ENCODE results near the gene TFPT. TPM values are rescaled to one million over a fixed set of nuclear protein-coding genes. Genes with fewer than 3 reads are reported as not detected.

The TFPT gene
- total and polyA plus RNA-seq, 2 of the 13 experiments (the other 11 are each of a cell fraction or from before 2014, with no cell fraction given), result 8.4 to 10.7 TPM

DNA sequence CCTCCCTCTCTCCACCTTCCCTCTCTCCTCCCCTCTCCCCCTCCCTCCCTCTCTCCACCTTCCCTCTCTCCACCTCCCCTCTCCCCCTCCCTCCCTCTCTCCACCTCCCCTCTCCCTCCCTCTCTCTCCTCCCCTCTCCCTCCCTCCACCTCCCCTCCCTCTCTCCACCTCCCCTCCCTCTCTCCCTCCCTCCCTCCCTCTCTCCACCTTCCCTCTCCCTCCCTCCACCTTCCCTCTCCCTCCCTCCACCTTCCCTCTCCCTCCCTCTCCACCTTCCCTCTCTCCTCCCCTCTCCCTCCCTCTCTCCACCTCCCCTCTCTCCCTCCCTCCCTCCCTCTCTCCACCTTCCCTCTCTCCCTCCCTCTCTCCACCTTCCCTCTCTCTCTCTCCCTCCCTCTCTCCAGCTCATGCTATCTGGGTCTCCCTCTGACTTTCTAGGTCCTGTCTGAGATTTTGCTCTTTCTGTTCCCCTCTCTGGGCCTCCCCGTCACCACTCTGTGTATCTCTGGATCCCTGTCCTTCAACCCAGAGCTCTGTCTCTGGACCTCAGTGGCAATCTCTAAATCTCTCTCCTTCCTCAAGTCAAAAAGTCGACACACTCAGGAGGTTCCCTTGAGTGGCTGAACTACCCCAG, 18.6 kb upstream of the TFPT start (continued):
- TF ChIP-seq, protein P1, sequence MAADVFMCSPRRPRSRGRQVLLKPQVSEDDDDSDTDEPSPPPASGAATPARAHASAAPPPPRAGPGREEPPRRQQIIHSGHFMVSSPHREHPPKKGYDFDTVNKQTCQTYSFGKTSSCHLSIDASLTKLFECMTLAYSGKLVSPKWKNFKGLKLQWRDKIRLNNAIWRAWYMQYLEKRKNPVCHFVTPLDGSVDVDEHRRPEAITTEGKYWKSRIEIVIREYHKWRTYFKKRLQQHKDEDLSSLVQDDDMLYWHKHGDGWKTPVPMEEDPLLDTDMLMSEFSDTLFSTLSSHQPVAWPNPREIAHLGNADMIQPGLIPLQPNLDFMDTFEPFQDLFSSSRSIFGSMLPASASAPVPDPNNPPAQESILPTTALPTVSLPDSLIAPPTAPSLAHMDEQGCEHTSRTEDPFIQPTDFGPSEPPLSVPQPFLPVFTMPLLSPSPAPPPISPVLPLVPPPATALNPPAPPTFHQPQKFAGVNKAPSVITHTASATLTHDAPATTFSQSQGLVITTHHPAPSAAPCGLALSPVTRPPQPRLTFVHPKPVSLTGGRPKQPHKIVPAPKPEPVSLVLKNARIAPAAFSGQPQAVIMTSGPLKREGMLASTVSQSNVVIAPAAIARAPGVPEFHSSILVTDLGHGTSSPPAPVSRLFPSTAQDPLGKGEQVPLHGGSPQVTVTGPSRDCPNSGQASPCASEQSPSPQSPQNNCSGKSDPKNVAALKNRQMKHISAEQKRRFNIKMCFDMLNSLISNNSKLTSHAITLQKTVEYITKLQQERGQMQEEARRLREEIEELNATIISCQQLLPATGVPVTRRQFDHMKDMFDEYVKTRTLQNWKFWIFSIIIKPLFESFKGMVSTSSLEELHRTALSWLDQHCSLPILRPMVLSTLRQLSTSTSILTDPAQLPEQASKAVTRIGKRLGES (CRISPR knock-in tag; IDR thresholded peaks at IDR 0.05; ENCODE audit: borderline replicate concordance), result no peak
- TF ChIP-seq ZNF207 (IDR thresholded peaks at IDR 0.05; ENCODE audit: borderline replicate concordance) (no peak), MBNL3 (CRISPR knock-in tag; conservative IDR thresholded peaks at IDR 0.05) (no peak), SOX6 (IDR thresholded peaks at IDR 0.05) (no peak), SOX6 (CRISPR knock-in tag; IDR thresholded peaks at IDR 0.05) (no peak), XBP1 (CRISPR knock-in tag; IDR thresholded peaks at IDR 0.05) (no peak), SRSF9 (IDR thresholded peaks at IDR 0.05; ENCODE audit: borderline replicate concordance, insufficient read depth, low read depth, low read length, poor library complexity, severe bottlenecking) (no peak), ZNF724P (CRISPR knock-in tag; IDR thresholded peaks at IDR 0.05; ENCODE audit: borderline replicate concordance) (no peak), TBL1XR1 (IDR thresholded peaks at IDR 0.05; ENCODE audit: borderline replicate concordance, low read length, partially characterized antibody) (no peak)
- TF ChIP-seq, protein P2, sequence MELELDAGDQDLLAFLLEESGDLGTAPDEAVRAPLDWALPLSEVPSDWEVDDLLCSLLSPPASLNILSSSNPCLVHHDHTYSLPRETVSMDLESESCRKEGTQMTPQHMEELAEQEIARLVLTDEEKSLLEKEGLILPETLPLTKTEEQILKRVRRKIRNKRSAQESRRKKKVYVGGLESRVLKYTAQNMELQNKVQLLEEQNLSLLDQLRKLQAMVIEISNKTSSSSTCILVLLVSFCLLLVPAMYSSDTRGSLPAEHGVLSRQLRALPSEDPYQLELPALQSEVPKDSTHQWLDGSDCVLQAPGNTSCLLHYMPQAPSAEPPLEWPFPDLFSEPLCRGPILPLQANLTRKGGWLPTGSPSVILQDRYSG (CRISPR knock-in tag; IDR thresholded peaks at IDR 0.05), result no peak
